Mesenchymal stem cell (in vitro differentiated cells and primary cell): Measurements from ENCODE around the gene TTC22.

ENCODE experiments used
- DNase-seq: peaks from one replicate; pipeline ENCODE4 v3.0.0-alpha.2; 2013
- H2AFZ ChIP-seq: one replicate; pipeline ENCODE4 v1.6.1; 2013; ENCODE audit warnings: low read depth, mild to moderate bottlenecking, control low read depth, inconsistent platforms, low read length, moderate library complexity
- H2AK5ac ChIP-seq: 2 replicates; pipeline ENCODE4 v1.6.1; 2013; ENCODE audit warnings: low read length, moderate library complexity, mild to moderate bottlenecking, inconsistent platforms; ENCODE audit not compliant: severe bottlenecking
- H2BK120ac ChIP-seq: one replicate; pipeline ENCODE4 v1.6.1; 2013; ENCODE audit warnings: low read depth, mild to moderate bottlenecking, inconsistent platforms, low read length, moderate library complexity
- H2BK12ac ChIP-seq, 2 experiments: one replicate each; pipeline ENCODE4 v1.6.1; 2013; ENCODE audit warnings: inconsistent platforms in 2 of 2, low read length in 2 of 2, mild to moderate bottlenecking in 2 of 2, moderate library complexity in 2 of 2, control low read depth in 1 of 2
- H2BK15ac ChIP-seq: one replicate; pipeline ENCODE4 v1.6.1; 2013; ENCODE audit warnings: mild to moderate bottlenecking, low read depth, inconsistent platforms; ENCODE audit not compliant: poor library complexity, severe bottlenecking
- H2BK5ac ChIP-seq: 2 replicates; pipeline ENCODE4 v1.6.1; 2013; ENCODE audit warnings: low read depth, mild to moderate bottlenecking, low read length, control low read depth, inconsistent platforms; ENCODE audit not compliant: poor library complexity, severe bottlenecking
- H3K14ac ChIP-seq, 2 experiments: one replicate each; pipeline ENCODE4 v1.6.1; 2013; ENCODE audit warnings: inconsistent platforms in 2 of 2, low read length in 2 of 2, control low read depth in 1 of 2, mild to moderate bottlenecking in 1 of 2, moderate library complexity in 1 of 2
- H3K18ac ChIP-seq, 2 experiments: one replicate each; pipeline ENCODE4 v1.6.1; 2013; ENCODE audit warnings: inconsistent platforms in 2 of 2, low read length in 2 of 2, control low read depth in 1 of 2, low read depth in 1 of 2, mild to moderate bottlenecking in 1 of 2
- H3K23ac ChIP-seq, 2 experiments: one replicate each; pipeline ENCODE4 v1.6.1; 2013; ENCODE audit warnings: inconsistent platforms in 2 of 2, low read length in 2 of 2, mild to moderate bottlenecking in 2 of 2, moderate library complexity in 2 of 2, control low read depth in 1 of 2
- H3K27ac ChIP-seq: 2 replicates; pipeline ENCODE4 v1.5.1; 2013; ENCODE audit warnings: mild to moderate bottlenecking, moderate library complexity, low read length, control low read depth, inconsistent platforms; ENCODE audit not compliant: poor library complexity, severe bottlenecking
- H3K27me3 ChIP-seq, 2 experiments: 2 replicates each; pipeline versions ENCODE4 v1.6.1 to v1.7.0; 2013; ENCODE audit warnings: low read length in 2 of 2, mild to moderate bottlenecking in 2 of 2, moderate library complexity in 2 of 2, control low read depth in 1 of 2, inconsistent platforms in 1 of 2; ENCODE audit not compliant: control insufficient read depth in 1 of 2, insufficient read depth in 1 of 2
- H3K36me3 ChIP-seq, 2 experiments: 2 replicates each; pipeline versions ENCODE4 v1.6.1 to v1.7.0; 2013; ENCODE audit warnings: low read length in 2 of 2, control low read depth in 1 of 2, inconsistent platforms in 1 of 2, low read depth in 1 of 2, mild to moderate bottlenecking in 1 of 2; ENCODE audit not compliant: insufficient read depth in 2 of 2, control insufficient read depth in 1 of 2
- H3K4ac ChIP-seq, 2 experiments: one replicate each; pipeline ENCODE4 v1.6.1; 2013; ENCODE audit warnings: inconsistent platforms in 2 of 2, low read length in 2 of 2, mild to moderate bottlenecking in 2 of 2, moderate library complexity in 2 of 2, control low read depth in 1 of 2, low read depth in 1 of 2
- H3K4me1 ChIP-seq: 2 replicates; pipeline ENCODE4 v1.6.1; 2013; ENCODE audit warnings: low read depth, low read length, control low read depth; ENCODE audit not compliant: control insufficient read depth, insufficient read depth
- H3K4me2 ChIP-seq: 2 replicates; pipeline ENCODE4 v1.6.1; 2013; ENCODE audit warnings: low read length, mild to moderate bottlenecking, inconsistent platforms; ENCODE audit not compliant: poor library complexity, severe bottlenecking
- H3K4me3 ChIP-seq, 2 experiments: 2 replicates each; pipeline versions ENCODE4 v1.5.1 to v1.7.0; 2013; ENCODE audit warnings: low read length in 2 of 2, mild to moderate bottlenecking in 2 of 2, control low read depth in 1 of 2, low read depth in 1 of 2; ENCODE audit not compliant: insufficient read depth in 1 of 2
- H3K79me1 ChIP-seq: replicated peaks from 2 replicates; pipeline ENCODE4 v1.6.1; 2013; ENCODE audit warnings: mild to moderate bottlenecking, control low read depth, low read length, inconsistent platforms; ENCODE audit not compliant: poor library complexity, severe bottlenecking
- H3K9ac ChIP-seq: 2 replicates; pipeline ENCODE4 v1.7.0; 2013; ENCODE audit warnings: mild to moderate bottlenecking, low read length, moderate library complexity
- H3K9me3 ChIP-seq: 2 replicates; pipeline ENCODE4 v1.7.0; 2013; ENCODE audit warnings: mild to moderate bottlenecking, low read length; ENCODE audit not compliant: control insufficient read depth
- H4K8ac ChIP-seq: one replicate; pipeline ENCODE4 v1.6.1; 2013; ENCODE audit warnings: inconsistent platforms, mild to moderate bottlenecking, low read length, moderate library complexity
- H4K91ac ChIP-seq: one replicate; pipeline ENCODE4 v1.6.1; 2013; ENCODE audit warnings: mild to moderate bottlenecking, low read length, inconsistent platforms
- WGBS: methylation state at CpG from one replicate; pipeline ENCODE4 v1.1.7; 2013; ENCODE audit warnings: mixed read lengths; 5-methylcytosine and 5-hydroxymethylcytosine counted together

The TTC22 gene

DNA sequence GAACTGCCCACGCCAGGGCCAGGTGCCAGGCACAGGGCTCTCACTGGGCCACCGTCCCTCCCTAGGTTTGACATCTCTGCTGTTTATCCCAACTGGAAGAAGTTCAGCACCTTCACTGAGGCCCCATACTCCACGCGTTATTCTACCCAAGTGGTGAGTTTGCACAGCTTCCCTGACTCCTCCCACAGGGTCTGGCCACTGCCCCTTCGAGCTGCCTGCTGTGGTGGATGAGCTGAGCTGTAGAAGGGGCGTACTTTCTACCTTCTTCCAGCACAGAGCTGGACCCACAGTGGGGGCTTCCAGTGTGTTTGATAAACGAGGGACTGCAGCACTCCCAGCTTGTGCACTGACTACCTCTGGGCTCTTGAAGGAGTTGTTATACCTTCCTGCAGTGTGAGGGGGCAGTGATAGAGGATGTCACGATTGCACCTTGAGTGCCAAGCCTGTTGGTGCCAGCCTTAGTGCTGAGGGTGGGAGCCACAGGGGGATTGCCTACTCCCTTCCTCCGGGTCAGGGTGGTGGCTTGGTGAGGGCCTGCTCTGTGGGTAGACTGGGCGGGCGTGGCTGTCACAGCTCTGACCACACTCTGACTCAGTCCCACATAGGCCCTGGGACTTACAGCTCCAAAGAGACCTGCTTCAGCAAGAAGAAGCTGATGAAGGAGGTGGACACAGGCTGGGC, 5.9 kb upstream of the TTC22 start:
- Histone ChIP-seq H2BK5ac (no peak overlapping the region), H3K4me2 (no peak overlapping the region), H3K79me1 (no peaks in the 10 kb centered on the region), H3K36me3 (no peaks in the 10 kb centered on the region), H3K14ac (no peak overlapping the region), H2BK120ac (no peak overlapping the region), H2AK5ac (no peak overlapping the region), H3K4me1 (peaks cover 6% of the 10 kb centered on the region), H2BK12ac (no peak overlapping the region), H3K9ac (no peak overlapping the region), H3K18ac (no peak overlapping the region), H4K8ac (no peak overlapping the region), H3K27me3 (peaks cover 2 to 7% of the 10 kb centered on the region in 2 experiments), H4K91ac (no peak overlapping the region), H2BK15ac (no peak overlapping the region), H2AFZ (no peak overlapping the region), H3K23ac (no peak overlapping the region), H3K9me3 (no peaks in the 10 kb centered on the region), H3K27ac (no peak overlapping the region), H3K4ac (no peak overlapping the region), H3K4me3 (no peak overlapping the region)
- DNase-seq: no peak
- WGBS: 88% methylated on average over 11 of the region's 11 CpGs

DNA sequence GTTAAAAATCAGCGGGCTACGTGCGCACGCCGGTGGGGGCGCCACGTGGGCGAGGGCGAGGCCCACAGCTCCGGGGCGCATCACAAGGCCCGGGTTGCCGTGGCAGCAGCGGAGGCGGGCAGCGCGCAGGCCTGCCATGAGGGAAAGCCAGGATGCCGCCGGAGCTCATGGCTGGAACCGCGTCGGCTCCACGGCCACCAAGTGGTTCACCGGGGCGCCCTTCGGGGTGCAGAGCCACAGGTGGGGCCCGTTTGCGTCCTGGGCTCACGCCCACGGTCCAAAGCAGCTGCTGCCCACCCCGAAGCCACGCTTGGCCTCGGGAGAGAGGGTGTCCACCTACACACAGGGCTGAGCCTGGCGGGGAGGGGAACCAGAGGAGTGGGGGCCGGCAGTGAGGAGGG, 4.9 kb upstream of the TTC22 start:
- no peak overlapping the region for H2AK5ac ChIP-seq
- H3K27ac ChIP-seq: no peak overlapping the region
- peaks cover 10 to 15% of the 10 kb centered on the region in 2 experiments for H3K27me3 ChIP-seq
- H3K9me3 ChIP-seq: no peaks in the 10 kb centered on the region
- 91% methylated on average over 35 of the region's 35 CpGs for WGBS
- H3K23ac ChIP-seq: no peak overlapping the region
- H3K4ac ChIP-seq: no peak overlapping the region
- H2BK120ac ChIP-seq: no peak overlapping the region
- no peaks in the 10 kb centered on the region for H3K36me3 ChIP-seq
- no peak overlapping the region for H2BK15ac ChIP-seq
- no peak overlapping the region for H3K9ac ChIP-seq
- H3K79me1 ChIP-seq: no peaks in the 10 kb centered on the region
- H2AFZ ChIP-seq: no peak overlapping the region
- peaks cover 10% of the 10 kb centered on the region for H3K4me1 ChIP-seq
- H2BK5ac ChIP-seq: no peak overlapping the region
- H3K18ac ChIP-seq: no peak overlapping the region
- no peak overlapping the region for H3K4me3 ChIP-seq
- no peak overlapping the region for H3K4me2 ChIP-seq
- H2BK12ac ChIP-seq: no peak overlapping the region
- no peak overlapping the region for H4K8ac ChIP-seq
- H4K91ac ChIP-seq: no peak overlapping the region
- no peak for DNase-seq
- no peak overlapping the region for H3K14ac ChIP-seq

DNA sequence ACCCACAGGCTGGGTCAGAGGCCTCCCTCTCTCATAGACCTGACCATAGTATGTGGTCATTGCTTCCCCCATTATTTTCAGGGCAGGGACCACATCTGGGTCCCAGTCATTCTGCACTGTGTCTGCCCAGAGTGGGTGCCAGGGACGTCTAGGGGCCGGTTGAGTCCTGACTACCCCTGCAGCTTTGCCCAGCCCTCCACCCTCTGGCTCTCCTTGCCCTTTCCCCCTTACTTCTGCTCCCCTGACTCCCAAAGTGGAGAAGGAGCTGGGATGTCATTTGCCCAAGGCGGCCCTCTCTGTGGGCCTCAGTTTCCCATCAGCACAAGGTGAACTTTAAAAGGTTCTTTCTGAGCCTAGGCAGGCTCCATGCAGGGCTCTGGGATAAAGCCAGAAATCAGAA, 4.3 kb upstream of the TTC22 start:
- no peak overlapping the region for H2BK120ac ChIP-seq
- H3K4ac ChIP-seq: no peak overlapping the region
- no peak for DNase-seq
- no peak overlapping the region for H2BK5ac ChIP-seq
- peaks cover 13 to 15% of the 10 kb centered on the region in 2 experiments for H3K27me3 ChIP-seq
- H3K14ac ChIP-seq: no peak overlapping the region
- H4K8ac ChIP-seq: no peak overlapping the region
- no peaks in the 10 kb centered on the region for H3K79me1 ChIP-seq
- H3K36me3 ChIP-seq: no peaks in the 10 kb centered on the region
- H2BK15ac ChIP-seq: no peak overlapping the region
- no peak overlapping the region for H2AFZ ChIP-seq
- H4K91ac ChIP-seq: no peak overlapping the region
- no peak overlapping the region for H3K9ac ChIP-seq
- no peak overlapping the region for H2BK12ac ChIP-seq
- no peak overlapping the region for H3K23ac ChIP-seq
- 83% methylated on average over 3 of the region's 3 CpGs for WGBS
- H3K27ac ChIP-seq: no peak overlapping the region
- peaks cover 10% of the 10 kb centered on the region for H3K4me1 ChIP-seq
- H2AK5ac ChIP-seq: no peak overlapping the region
- no peak overlapping the region for H3K18ac ChIP-seq
- no peak overlapping the region for H3K4me3 ChIP-seq
- H3K4me2 ChIP-seq: no peak overlapping the region
- no peaks in the 10 kb centered on the region for H3K9me3 ChIP-seq

DNA sequence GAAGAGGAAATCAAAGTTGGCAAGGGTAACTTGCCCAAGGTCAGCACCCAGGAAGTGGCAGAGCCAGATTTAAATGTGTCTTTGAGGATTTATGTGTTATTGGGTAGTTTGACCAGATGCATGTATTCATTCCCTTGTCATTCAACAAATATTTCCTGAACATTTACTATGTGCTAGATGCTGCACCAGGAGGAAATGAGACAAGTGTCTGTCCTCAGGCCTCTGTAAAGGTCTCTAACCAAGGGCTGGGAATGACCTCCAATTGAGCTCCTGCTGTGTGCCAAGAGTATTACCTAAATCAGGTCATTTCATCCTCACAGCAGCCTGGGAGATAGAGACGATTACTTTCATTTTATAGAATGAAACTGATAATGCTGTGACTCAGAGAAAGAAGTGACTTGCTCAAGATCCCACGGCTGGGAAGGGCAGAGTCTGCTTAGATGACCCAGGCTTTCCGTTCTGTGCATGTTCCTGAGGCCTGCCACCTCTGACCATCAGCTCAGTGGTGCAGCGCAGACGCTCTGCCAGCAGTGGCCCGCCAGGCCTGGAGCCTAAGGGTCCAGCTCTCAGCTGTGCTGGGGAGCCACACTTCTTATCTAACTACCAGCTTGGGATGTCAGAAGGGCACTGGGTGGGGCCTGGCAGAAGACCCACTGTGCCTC, 3.5 kb upstream of the TTC22 start:
- H2BK5ac ChIP-seq: no peak overlapping the region

More for the DNA sequence above, 3.5 kb upstream of the TTC22 start:
- H2BK15ac ChIP-seq: no peak overlapping the region
- no peak overlapping the region for H3K4ac ChIP-seq
- peaks cover 18 to 23% of the 10 kb centered on the region in 2 experiments for H3K27me3 ChIP-seq
- H3K23ac ChIP-seq: no peak overlapping the region
- no peak overlapping the region for H3K27ac ChIP-seq
- DNase-seq: peak; percentile 13
- H3K4me1 ChIP-seq: peaks cover 10% of the 10 kb centered on the region
- WGBS: 82% methylated on average over 6 of the region's 6 CpGs
- H3K14ac ChIP-seq: no peak overlapping the region
- no peak overlapping the region for H3K4me2 ChIP-seq
- H3K18ac ChIP-seq: no peak overlapping the region
- H2BK12ac ChIP-seq: no peak overlapping the region
- no peak overlapping the region for H3K9ac ChIP-seq
- H4K91ac ChIP-seq: no peak overlapping the region
- no peak overlapping the region for H2AK5ac ChIP-seq
- H3K9me3 ChIP-seq: no peaks in the 10 kb centered on the region
- no peaks in the 10 kb centered on the region for H3K79me1 ChIP-seq
- H3K4me3 ChIP-seq: peak overlapping the region in 1 of 2 experiments; percentile 14
- H3K36me3 ChIP-seq: no peaks in the 10 kb centered on the region
- no peak overlapping the region for H2AFZ ChIP-seq
- H2BK120ac ChIP-seq: no peak overlapping the region
- H4K8ac ChIP-seq: no peak overlapping the region
